Neural cell (in vitro differentiated cells): ENCODE measurements around the gene TBC1D16. TPM values are rescaled to one million over a fixed set of nuclear protein-coding genes. Genes with fewer than 3 reads are reported as not detected.

Experiments used
- H2AFZ ChIP-seq: fragments of 200-600, 300-800 bp; sonication (generic), shearing (Covaris generic); 2 replicates; pipeline ENCODE4 v1.6.0; 2014; ENCODE audit warnings: low read depth, mild to moderate bottlenecking, antibody characterized with exemption, low read length, moderate library complexity
- H3F3A ChIP-seq: fragments of 200-600 bp; shearing (Covaris generic); 2 replicates; pipeline ENCODE4 v1.6.1; 2016; ENCODE audit warnings: mild to moderate bottlenecking, moderate library complexity, mixed read lengths, antibody characterized with exemption, low read length; ENCODE audit not compliant: insufficient read depth, poor library complexity, severe bottlenecking
- H3K27ac ChIP-seq: fragments of 200-600, 300-800 bp; sonication (generic), shearing (Covaris generic); 2 replicates; pipeline ENCODE4 v1.5.1; 2014; ENCODE audit warnings: mild to moderate bottlenecking, low read length, moderate library complexity
- H3K27me3 ChIP-seq: fragments of 300-800, 200-600 bp; sonication (generic), shearing (Covaris generic); 2 replicates; pipeline ENCODE4 v1.6.0; 2014; ENCODE audit warnings: mild to moderate bottlenecking, low read depth, low read length, moderate library complexity; ENCODE audit not compliant: insufficient read depth
- H3K36me3 ChIP-seq: fragments of 300-800, 200-600 bp; sonication (generic), shearing (Covaris generic); 2 replicates; pipeline ENCODE4 v1.5.1; 2014; ENCODE audit warnings: mild to moderate bottlenecking, antibody characterized with exemption, low read length, moderate library complexity; ENCODE audit not compliant: insufficient read depth
- H3K4me2 ChIP-seq: fragments of 300-800, 200-600 bp; sonication (generic), shearing (Covaris generic); 2 replicates; pipeline ENCODE4 v1.6.0; 2014; ENCODE audit warnings: mild to moderate bottlenecking, low read length
- H3K4me3 ChIP-seq: fragments of 300-800, 200-600 bp; sonication (generic), shearing (Covaris generic); 2 replicates; pipeline ENCODE4 v1.5.1; 2014; ENCODE audit warnings: mild to moderate bottlenecking, low read length, moderate library complexity
- H3K79me2 ChIP-seq: fragments of 200-600 bp; shearing (Covaris generic); replicated peaks from 2 replicates; pipeline ENCODE4 v1.6.0; 2014; ENCODE audit warnings: mild to moderate bottlenecking, low read length, moderate library complexity; ENCODE audit not compliant: insufficient read depth
- H3K9ac ChIP-seq: fragments of 300-800, 200-600 bp; sonication (generic), shearing (Covaris generic); 2 replicates; pipeline ENCODE4 v1.6.1; 2016; ENCODE audit warnings: mild to moderate bottlenecking, low read length, mixed read lengths
- H3K9me2 ChIP-seq: fragments of 200-600 bp; shearing (Covaris generic); 2 replicates; pipeline ENCODE4 v1.6.1; 2016; ENCODE audit warnings: mild to moderate bottlenecking, low read length, mixed read lengths; ENCODE audit not compliant: insufficient read depth
- H3K9me3 ChIP-seq: fragments of 200-600, 300-800 bp; sonication (generic), shearing (Covaris generic); 2 replicates; pipeline ENCODE4 v1.6.1; 2016; ENCODE audit warnings: mild to moderate bottlenecking, mixed run types, low read length, moderate library complexity, mixed read lengths
- H4K20me1 ChIP-seq: fragments of 200-600 bp; shearing (Covaris generic); 2 replicates; pipeline ENCODE4 v1.6.1; 2016; ENCODE audit warnings: mild to moderate bottlenecking, mixed run types; ENCODE audit not compliant: insufficient read depth
- CTCF ChIP-seq: fragments of 450-650 bp; IDR thresholded peaks from 2 replicates; pipeline ENCODE4 v1.5.1; 2014; ENCODE audit warnings: antibody characterized with exemption, mild to moderate bottlenecking, moderate library complexity; ENCODE audit not compliant: poor library complexity, severe bottlenecking
- EP300 ChIP-seq: fragments of 450-650 bp; conservative IDR thresholded peaks from 2 replicates; pipeline ENCODE4 v1.6.1; 2014; ENCODE audit warnings: antibody characterized with exemption, mild to moderate bottlenecking, moderate library complexity; ENCODE audit not compliant: poor library complexity, severe bottlenecking
- EZH2 ChIP-seq: fragments of 200-600, 300-800 bp; shearing (Covaris generic), sonication (generic); IDR thresholded peaks from 2 replicates; pipeline ENCODE4 v1.6.1; 2014; ENCODE audit warnings: antibody characterized with exemption, low read length, borderline replicate concordance, mild to moderate bottlenecking; ENCODE audit not compliant: insufficient read depth, poor library complexity, severe bottlenecking
- MXI1 ChIP-seq: fragments of 450-650 bp; conservative IDR thresholded peaks from 2 replicates; pipeline ENCODE4 v1.6.1; 2014; ENCODE audit warnings: antibody characterized with exemption, mild to moderate bottlenecking; ENCODE audit not compliant: poor library complexity, severe bottlenecking
- POLR2AphosphoS5 ChIP-seq: IDR thresholded peaks from 2 replicates; pipeline ENCODE4 v1.6.1; 2012
- RAD21 ChIP-seq: fragments of 450-650 bp; conservative IDR thresholded peaks from 2 replicates; pipeline ENCODE4 v1.6.1; 2014; ENCODE audit warnings: antibody characterized with exemption, mild to moderate bottlenecking, moderate library complexity
- REST ChIP-seq: IDR thresholded peaks from 2 replicates; pipeline ENCODE4 v1.6.1; 2012; ENCODE audit warnings: borderline replicate concordance
- SMC3 ChIP-seq: fragments of 450-650 bp; conservative IDR thresholded peaks from 2 replicates; pipeline ENCODE4 v1.6.1; 2014; ENCODE audit warnings: antibody characterized with exemption, mild to moderate bottlenecking, moderate library complexity; ENCODE audit not compliant: poor library complexity
- TAF1 ChIP-seq: IDR thresholded peaks from 2 replicates; pipeline ENCODE4 v1.6.1; 2012; ENCODE audit warnings: low read depth
- polyA plus RNA-seq: library from polyadenylated mRNA; depleted of rRNA; stranded (reverse); fragments of >200 nt; gene quantifications from 2 replicates; pipeline ENCODE4 v1.2.3, GENCODE V29; 2014

Gene TBC1D16
- polyA plus RNA-seq, 1 donor from 2014 or later: 19.8 TPM

GRCh38 chr17:79945591-79946255, 89.9 kb downstream of the TBC1D16 start:
- Histone ChIP-seq H3K27ac (no peak overlapping the region), H3K9me3 (no peaks in the 10 kb centered on the region), H3K9me2 (no peaks in the 10 kb centered on the region), H3K4me3 (no peak overlapping the region), H3K9ac (no peak overlapping the region), H3K4me2 (no peak overlapping the region), H3F3A (peaks cover 8% of the 10 kb centered on the region), H2AFZ (no peak overlapping the region), H3K79me2 (no peaks in the 10 kb centered on the region), H3K36me3 (peaks cover 4% of the 10 kb centered on the region), H4K20me1 (no peaks in the 10 kb centered on the region), H3K27me3 (no peaks in the 10 kb centered on the region)
- TF ChIP-seq TAF1 (no peak), REST (no peak), CTCF (no peak), EP300 (no peak), SMC3 (no peak), EZH2 (no peak), MXI1 (no peak), RAD21 (no peak), POLR2AphosphoS5 (no peak)

- H3K9me2 ChIP-seq: no peaks in the 10 kb centered on the region
- peaks cover 11% of the 10 kb centered on the region for H3K36me3 ChIP-seq
- H3K79me2 ChIP-seq: no peaks in the 10 kb centered on the region
- no peak overlapping the region for H2AFZ ChIP-seq
- no peak overlapping the region for H3K27ac ChIP-seq
- TF ChIP-seq TAF1: no peak
- no peak for TF ChIP-seq CTCF
- TF ChIP-seq EZH2: no peak
- TF ChIP-seq RAD21: no peak
- TF ChIP-seq SMC3: no peak
- TF ChIP-seq EP300: no peak
- TF ChIP-seq POLR2AphosphoS5: no peak
- TF ChIP-seq MXI1: no peak
- H3K27me3 ChIP-seq: no peaks in the 10 kb centered on the region
- H3K4me3 ChIP-seq: no peak overlapping the region
- no peaks in the 10 kb centered on the region for H4K20me1 ChIP-seq
- H3K9me3 ChIP-seq: no peaks in the 10 kb centered on the region
- peaks cover 5% of the 10 kb centered on the region for H3F3A ChIP-seq
- H3K4me2 ChIP-seq: no peak overlapping the region
- H3K9ac ChIP-seq: no peak overlapping the region
Measured at GRCh38 chr17:79944821-79945391, 90.8 kb downstream of the TBC1D16 start.
